ENCODE results near the gene ATAD1. TPM values are rescaled to one million over a fixed set of nuclear protein-coding genes. Genes with fewer than 3 reads are reported as not detected.

The ATAD1 gene
- total and polyA plus RNA-seq, 9 of the 15 experiments (the other 6 are each of a cell fraction or from before 2014, with no cell fraction given), result 11.3 to 33.8 (median 27.3) TPM

DNA sequence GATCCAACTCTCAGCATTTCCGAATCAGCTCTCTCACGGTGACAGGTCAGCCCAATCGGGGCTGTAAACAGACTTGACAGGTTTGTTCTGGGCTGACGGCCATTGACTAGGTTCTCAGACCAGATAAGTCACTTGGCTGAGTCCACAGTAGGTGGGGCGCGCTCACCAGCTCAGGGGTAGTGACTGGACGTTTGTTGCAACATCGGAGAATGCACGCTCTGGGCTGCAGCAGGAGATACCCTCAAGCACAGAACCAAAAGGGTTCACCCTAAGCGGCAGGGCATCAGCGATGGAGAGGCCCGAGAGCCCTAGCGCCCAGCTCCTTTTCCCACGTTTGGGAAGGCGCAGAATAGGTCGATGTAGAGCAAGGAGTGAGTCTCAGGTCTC lies 43.5 kb upstream of the ATAD1 start (continued):
- TF ChIP-seq CCNT2 (IDR thresholded peaks at IDR 0.05; ENCODE audit: borderline replicate concordance, extremely low read depth, insufficient read length, low read depth, low read length) (no peak), RBM39 (optimal IDR thresholded peaks at IDR 0.05; ENCODE audit: low read depth, low read length) (peak; percentile 28), MCM2 (IDR thresholded peaks at IDR 0.05; ENCODE audit: low read depth) (no peak), TOE1 (IDR thresholded peaks at IDR 0.05; ENCODE audit: borderline replicate concordance) (no peak), TOE1 (CRISPR knock-in tag; IDR thresholded peaks at IDR 0.05; ENCODE audit: borderline replicate concordance, low read depth) (0 out of 2 replicates have a peak, but pooled peaks have one; percentile 16), CEBPG (CRISPR knock-in tag; IDR thresholded peaks at IDR 0.05) (peak; percentile 81), CEBPG (tag; conservative IDR thresholded peaks at IDR 0.05 in 1 of 2, IDR thresholded peaks at IDR 0.05 in 1 of 2) (peak; percentile 83 to 91), SMC3 (conservative IDR thresholded peaks at IDR 0.05; ENCODE audit: insufficient read depth, low read depth, low read length) (0 out of 2 replicates have a peak, but pooled peaks have one; percentile 31), RCOR1 (IDR thresholded peaks at IDR 0.05; ENCODE audit: borderline replicate concordance in 1 of 2, low read depth in 2 of 2, low read length in 2 of 2) (peak in 1 of 2 experiments; percentile 28; a peak in 1 of 4 replicates), POLR2B (IDR thresholded peaks at IDR 0.05; ENCODE audit: low read depth, partially characterized antibody) (no peak), TCF3 (CRISPR knock-in tag; IDR thresholded peaks at IDR 0.05) (peak; percentile 10; the same call in 1 of the 2 replicates), GTF2F1 (IDR thresholded peaks at IDR 0.05; ENCODE audit: low read depth, low read length) (no peak), RAD21 (CRISPR knock-in tag; conservative IDR thresholded peaks at IDR 0.05 in 1 of 2, IDR thresholded peaks at IDR 0.05 in 1 of 2) (peak; percentile 42 to 74), CREB1 (IDR thresholded peaks at IDR 0.05) (no peak), CREB1 (CRISPR knock-in tag; IDR thresholded peaks at IDR 0.05) (no peak), GATA2 (CRISPR knock-in tag; IDR thresholded peaks at IDR 0.05) (peak; percentile 31; the same call in 1 of the 2 replicates), SREBF1 (IDR thresholded peaks at IDR 0.05; ENCODE audit: borderline replicate concordance, low read depth, low read length) (no peak), RBM14 (IDR thresholded peaks at IDR 0.05; ENCODE audit: borderline replicate concordance, insufficient read depth, low read depth, low read length) (no peak), COPS2 (conservative IDR thresholded peaks at IDR 0.05) (no peak), CBFA2T3 (IDR thresholded peaks at IDR 0.05) (0 out of 2 replicates have a peak, but pooled peaks have one; percentile 5)
- TF ChIP-seq, protein P1, sequence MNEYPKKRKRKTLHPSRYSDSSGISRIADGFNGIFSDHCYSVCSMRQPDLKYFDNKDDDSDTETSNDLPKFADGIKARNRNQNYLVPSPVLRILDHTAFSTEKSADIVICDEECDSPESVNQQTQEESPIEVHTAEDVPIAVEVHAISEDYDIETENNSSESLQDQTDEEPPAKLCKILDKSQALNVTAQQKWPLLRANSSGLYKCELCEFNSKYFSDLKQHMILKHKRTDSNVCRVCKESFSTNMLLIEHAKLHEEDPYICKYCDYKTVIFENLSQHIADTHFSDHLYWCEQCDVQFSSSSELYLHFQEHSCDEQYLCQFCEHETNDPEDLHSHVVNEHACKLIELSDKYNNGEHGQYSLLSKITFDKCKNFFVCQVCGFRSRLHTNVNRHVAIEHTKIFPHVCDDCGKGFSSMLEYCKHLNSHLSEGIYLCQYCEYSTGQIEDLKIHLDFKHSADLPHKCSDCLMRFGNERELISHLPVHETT (CRISPR knock-in tag; conservative IDR thresholded peaks at IDR 0.05 in 1 of 2, IDR thresholded peaks at IDR 0.05 in 1 of 2), result no peak
- TF ChIP-seq, protein P2, sequence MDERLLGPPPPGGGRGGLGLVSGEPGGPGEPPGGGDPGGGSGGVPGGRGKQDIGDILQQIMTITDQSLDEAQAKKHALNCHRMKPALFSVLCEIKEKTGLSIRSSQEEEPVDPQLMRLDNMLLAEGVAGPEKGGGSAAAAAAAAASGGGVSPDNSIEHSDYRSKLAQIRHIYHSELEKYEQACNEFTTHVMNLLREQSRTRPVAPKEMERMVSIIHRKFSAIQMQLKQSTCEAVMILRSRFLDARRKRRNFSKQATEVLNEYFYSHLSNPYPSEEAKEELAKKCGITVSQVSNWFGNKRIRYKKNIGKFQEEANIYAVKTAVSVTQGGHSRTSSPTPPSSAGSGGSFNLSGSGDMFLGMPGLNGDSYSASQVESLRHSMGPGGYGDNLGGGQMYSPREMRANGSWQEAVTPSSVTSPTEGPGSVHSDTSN (CRISPR knock-in tag; IDR thresholded peaks at IDR 0.05; ENCODE audit: low read depth), result no peak
- TF ChIP-seq, protein P2 (tag; conservative IDR thresholded peaks at IDR 0.05; ENCODE audit: low read depth), result 0 out of 2 replicates have a peak, but pooled peaks have one; percentile 22
- TF ChIP-seq, protein P3, sequence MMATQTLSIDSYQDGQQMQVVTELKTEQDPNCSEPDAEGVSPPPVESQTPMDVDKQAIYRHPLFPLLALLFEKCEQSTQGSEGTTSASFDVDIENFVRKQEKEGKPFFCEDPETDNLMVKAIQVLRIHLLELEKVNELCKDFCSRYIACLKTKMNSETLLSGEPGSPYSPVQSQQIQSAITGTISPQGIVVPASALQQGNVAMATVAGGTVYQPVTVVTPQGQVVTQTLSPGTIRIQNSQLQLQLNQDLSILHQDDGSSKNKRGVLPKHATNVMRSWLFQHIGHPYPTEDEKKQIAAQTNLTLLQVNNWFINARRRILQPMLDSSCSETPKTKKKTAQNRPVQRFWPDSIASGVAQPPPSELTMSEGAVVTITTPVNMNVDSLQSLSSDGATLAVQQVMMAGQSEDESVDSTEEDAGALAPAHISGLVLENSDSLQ (IDR thresholded peaks at IDR 0.05), result peak; percentile 57
